HepG2 (cell line): ENCODE results near the gene SLC41A3. TPM values are rescaled to one million over a fixed set of nuclear protein-coding genes. Genes with fewer than 3 reads are reported as not detected.

ENCODE experiments used
- polyA plus RNA-seq, 8 experiments: library from polyadenylated mRNA; depleted of rRNA in 3 of 8; stranded (reverse) in 7 of 8; unstranded in 1 of 8; fragments of >200 nt; fragmentation: Illumina TruSeq in 4 of 8; extraction: Trizol in 4 of 8; gene quantifications; 2 replicates each; pipeline versions ENCODE4 v1.2.1 to v1.2.3, GENCODE V29; 2011 to 2016; ENCODE audit warnings: low read depth in 4 of 8, missing spikeins in 1 of 8, mixed read lengths in 1 of 8; ENCODE audit not compliant: insufficient read depth in 1 of 8
- small RNA-seq, 3 experiments: library from RNA; depleted of rRNA; stranded (forward); fragments of <200 nt; gene quantifications; one replicate each; pipeline ENCODE3, GENCODE V24; 2012; ENCODE audit warnings: low read depth in 2 of 3, low replicate concordance in 1 of 3; ENCODE audit not compliant: insufficient read length in 3 of 3, insufficient read depth in 2 of 3
- total RNA-seq, 5 experiments: library from RNA; depleted of rRNA; stranded (reverse); fragments of >200 nt; fragmentation: Illumina TruSeq; extraction: Trizol; gene quantifications; 2 replicates each; pipeline ENCODE4 v1.2.3, GENCODE V29; 2016; ENCODE audit warnings: low read depth in 1 of 5

SLC41A3 gene
- total and polyA plus RNA-seq, 2 of the 13 experiments (the other 11 are each of a cell fraction or from before 2014, with no cell fraction given): 26.0 to 71.1 TPM

Small RNA genes within 50 kb of the gene (small RNA-seq; reads per million reads assigned to genes)
- gene AC092903.1: 0 reads per million in 3 experiments

Other genes starting within 250 kb of the SLC41A3 start
- not detected in 2 replicates for gene ROPN1B, start 114.9 kb downstream of the SLC41A3 start, total RNA-seq (2016; rRNA removed; fragmentation: Illumina TruSeq; extraction: Trizol)
- gene ROPN1B, start 114.9 kb downstream of the SLC41A3 start, polyA plus RNA-seq (2011; rRNA removed): not detected in 2 replicates
- 20.8 and 28.7 TPM in 2 replicates for gene ALDH1L1, start 96.5 kb upstream of the SLC41A3 start, total RNA-seq (2016; rRNA removed; fragmentation: Illumina TruSeq; extraction: Trizol)
- 10.5 and 11.2 TPM in 2 replicates for gene ALDH1L1, start 96.5 kb upstream of the SLC41A3 start, polyA plus RNA-seq (2011; rRNA removed)